HG03442 (cell line): Measurements from ENCODE around the gene NKX6-1.

ENCODE experiments used
- ATAC-seq: cut with Tn5 transposase; IDR thresholded peaks from one replicate; pipeline ENCODE4 v1.9.1; 2021; ENCODE audit warnings: mild to moderate bottlenecking, moderate library complexity; ENCODE audit not compliant: unreplicated experiment

Gene NKX6-1

GRCh38 chr4:84479663-84480062 is 19.4 kb downstream of the NKX6-1 start:
- no peak for ATAC-seq

GRCh38 chr4:84477738-84478137 is 21.4 kb downstream of the NKX6-1 start:
- no peak for ATAC-seq

- ATAC-seq: no peak
Observed at GRCh38 chr4:84474107-84474506, 25.0 kb downstream of the NKX6-1 start.

GRCh38 chr4:84472154-84472553 is 26.9 kb downstream of the NKX6-1 start:
- no peak for ATAC-seq

GRCh38 chr4:84470204-84470785 is 28.8 kb downstream of the NKX6-1 start:
- ATAC-seq: no peak

GRCh38 chr4:84467601-84468000 is 31.5 kb downstream of the NKX6-1 start:
- no peak for ATAC-seq

GRCh38 chr4:84459783-84460182 is 39.3 kb downstream of the NKX6-1 start:
- ATAC-seq: no peak

GRCh38 chr4:84456157-84456556 is 42.9 kb downstream of the NKX6-1 start:
- ATAC-seq: no peak

- ATAC-seq: no peak
Observed at GRCh38 chr4:84455697-84456096, 43.4 kb downstream of the NKX6-1 start.

- no peak for ATAC-seq
Observed at GRCh38 chr4:84451546-84451945, 47.5 kb downstream of the NKX6-1 start.

GRCh38 chr4:84443523-84443922 is 55.6 kb downstream of the NKX6-1 start:
- ATAC-seq: no peak

GRCh38 chr4:84442778-84443177 is 56.3 kb downstream of the NKX6-1 start:
- no peak for ATAC-seq
